Activated effector memory CD4-positive, alpha-beta T cell treated with anti-CD3 and anti-CD28 coated beads, Interleukin-2, amount 50 U/mL, for 16 hours (primary cell): Measurements from ENCODE around the gene PAIP2.

Experiments
- DNase-seq: peaks from one replicate; pipeline ENCODE4 v3.0.0-alpha.2; 2020

Gene PAIP2

GRCh38 chr5:139379626-139380449 is 38.2 kb downstream of the PAIP2 start:
- peak; percentile 46 for DNase-seq

DNA sequence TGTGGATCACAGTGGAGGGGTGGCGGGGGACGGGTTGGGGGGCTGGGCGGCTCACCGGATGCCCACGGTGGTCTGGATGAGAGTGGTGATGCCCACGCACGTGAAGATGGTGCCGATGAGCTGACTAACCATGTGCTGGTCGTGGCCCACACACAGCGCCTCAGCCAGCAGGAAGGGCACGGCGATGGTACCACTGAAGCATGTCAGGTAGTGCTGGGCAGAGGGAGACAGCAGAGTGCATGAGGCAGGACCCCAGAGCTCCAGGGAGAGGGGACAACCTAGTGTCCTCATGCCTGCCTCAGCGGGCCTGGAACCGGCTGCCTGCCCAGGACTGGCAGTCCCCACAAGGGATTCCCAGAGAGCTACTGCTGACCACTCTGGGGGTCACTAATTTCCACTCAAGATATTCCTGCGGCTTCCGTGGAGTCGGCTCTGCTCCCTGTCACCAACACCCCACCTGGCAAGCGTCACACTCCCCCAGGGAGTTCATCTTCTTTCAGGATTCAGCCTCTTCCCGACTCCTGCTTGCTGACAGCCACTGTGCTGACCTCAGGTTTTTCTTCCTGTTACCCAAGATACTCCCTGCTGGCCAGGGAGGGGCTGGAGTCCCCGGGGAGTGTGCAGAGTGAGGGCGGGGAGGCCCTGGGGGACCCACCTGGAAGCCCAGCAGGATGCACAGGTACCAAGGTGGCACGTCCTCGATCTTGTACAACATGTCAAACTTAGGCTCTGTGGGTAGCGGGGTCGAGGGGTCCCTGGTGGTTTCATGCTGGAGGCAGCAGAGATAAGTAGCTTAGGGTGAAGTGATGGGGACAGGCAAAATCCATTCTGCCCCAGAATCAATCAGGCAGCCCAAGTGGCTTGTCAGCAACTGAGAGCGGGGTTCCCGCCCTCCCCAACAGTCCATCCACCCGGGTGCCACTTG is 40.4 kb downstream of the PAIP2 start:
- peak; percentile 53 for DNase-seq

DNA sequence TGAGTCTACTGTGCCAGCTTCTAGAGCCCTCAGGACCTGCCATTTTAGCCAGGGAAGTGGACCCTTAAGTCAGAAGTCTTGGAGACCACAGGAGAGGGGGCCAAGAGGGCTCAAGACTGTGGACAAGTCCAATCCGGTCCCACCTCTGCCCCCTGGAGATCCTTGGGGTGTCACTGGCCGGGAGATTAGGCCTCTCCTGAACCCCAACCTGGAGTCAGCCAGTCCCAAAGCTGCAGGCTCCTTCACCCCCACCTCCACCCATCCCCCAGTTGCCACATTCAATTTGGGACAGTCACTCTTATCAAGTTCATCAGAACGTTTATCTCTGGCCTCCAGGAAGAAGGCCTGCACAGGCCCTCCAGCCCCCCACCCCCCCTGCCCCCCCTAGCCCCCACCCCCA is 41.2 kb downstream of the PAIP2 start:
- DNase-seq = peak; percentile 44

DNA sequence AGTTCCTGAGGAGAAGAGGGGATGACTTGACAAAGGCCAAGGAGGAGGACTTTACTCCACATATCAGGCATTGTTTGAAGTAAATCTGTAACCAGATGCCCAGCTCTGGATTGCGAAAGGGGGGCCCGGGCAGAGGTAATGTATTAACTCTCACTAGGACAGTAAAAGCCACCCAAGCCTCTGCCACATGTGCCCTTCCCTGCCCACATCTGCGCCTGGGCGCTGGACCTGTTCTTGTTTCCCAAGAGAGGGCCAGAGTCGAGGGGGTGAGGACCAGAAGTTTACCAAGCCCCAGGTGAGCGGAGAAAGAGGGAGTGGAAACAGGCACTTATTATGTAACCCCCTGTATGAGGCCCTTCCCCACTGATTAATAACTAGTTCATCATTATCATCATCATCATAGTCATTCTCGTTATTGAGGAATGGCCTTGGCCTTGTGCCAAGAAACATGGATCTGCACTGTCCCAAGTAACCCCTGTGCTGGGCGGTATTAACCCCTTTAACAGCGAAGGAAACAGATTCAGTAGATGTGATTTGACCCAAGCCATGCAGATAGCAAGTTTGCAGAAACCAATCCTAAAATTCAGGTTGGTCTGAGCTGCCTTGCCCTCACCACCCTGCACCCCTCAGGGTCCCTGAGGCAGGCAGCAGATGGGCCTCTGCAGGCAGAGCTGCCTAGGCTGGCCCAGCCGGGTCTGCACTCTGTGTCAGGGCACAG is 41.8 kb downstream of the PAIP2 start, which contains the start of gene SLC23A1:
TSS of gene SLC23A1 (minus strand) at position 23 of the 718 bp plus-strand sequence. CDS start 44 bp downstream, outside the sequence.
- peak; percentile 58 for DNase-seq

DNA sequence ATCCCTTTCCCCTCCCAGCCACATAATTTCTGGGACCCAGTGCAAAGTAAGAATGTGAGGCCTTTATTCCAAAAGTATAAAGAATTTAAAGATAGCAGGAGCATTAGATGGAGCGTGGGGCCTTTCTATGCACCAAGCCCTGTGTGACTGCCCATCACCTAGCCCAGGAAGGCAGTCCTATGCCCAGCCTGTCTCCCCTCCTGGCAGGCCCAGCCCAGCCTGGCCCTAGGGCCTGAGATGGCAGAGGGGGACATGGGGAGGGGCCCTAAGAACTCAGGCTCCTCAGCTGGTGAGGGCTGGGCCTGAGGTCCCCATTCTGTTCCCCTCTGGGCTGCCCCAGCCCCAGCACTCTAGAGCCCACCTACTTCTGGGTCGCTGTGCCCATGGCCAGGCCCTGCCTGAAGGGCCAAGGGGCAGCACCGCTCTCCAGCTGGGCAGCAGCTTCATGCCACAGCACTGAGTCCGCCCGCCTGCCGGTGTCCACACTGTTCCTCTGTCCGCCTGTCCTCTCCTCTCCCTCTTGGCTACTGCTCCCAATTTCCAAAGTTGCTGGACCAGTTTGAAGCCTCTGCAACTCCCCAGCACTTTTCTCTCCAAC is 42.4 kb downstream of the PAIP2 start:
- peak; percentile 39 for DNase-seq

DNA sequence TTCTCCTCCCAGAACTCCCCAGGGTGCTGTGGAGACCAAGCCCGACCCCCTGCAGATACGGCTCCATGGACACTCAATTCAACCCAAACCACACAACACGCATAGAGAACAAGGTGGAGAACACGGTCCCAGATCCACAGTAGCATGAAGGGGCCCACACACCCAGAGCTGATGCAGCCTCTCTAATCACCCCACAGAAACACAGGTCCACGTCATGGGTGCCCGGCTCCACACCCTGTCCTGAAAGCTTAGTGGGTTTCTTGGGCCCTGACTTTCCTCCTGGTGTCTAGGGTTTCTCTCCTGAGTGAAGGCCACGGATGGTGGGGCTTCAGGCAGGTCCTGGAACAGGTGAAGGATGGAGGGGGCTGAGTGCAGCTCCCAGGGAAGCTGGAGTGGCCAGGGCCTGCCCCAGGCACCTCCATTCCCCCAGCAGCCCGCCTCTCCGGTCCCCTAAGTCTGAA is 43.0 kb downstream of the PAIP2 start:
- DNase-seq = peak; percentile 53

GRCh38 chr5:139385061-139386049 is 43.7 kb downstream of the PAIP2 start:
- DNase-seq = peak; percentile 63

- DNase-seq = no peak
These were observed 44.4 kb downstream of the PAIP2 start for GRCh38 chr5:139386050-139386438.

DNA sequence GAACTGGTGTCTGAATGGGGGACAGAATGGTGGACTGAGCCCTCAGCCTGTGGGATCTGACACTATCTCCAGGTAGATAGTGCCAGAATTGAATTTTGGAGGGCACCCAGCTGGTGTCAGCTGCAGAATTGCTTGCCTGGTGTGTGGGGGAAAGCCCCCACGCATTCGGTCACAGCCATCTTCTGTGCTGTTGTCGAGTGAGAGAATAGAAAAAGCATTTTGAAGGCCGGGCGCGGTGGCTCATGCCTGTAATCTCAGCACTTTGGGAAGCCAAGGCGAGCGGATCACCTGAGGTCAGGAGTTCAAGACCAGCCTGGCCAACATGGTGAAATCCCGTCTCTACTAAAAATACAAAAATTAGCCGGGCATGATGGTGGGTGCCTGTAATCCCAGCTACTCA is 45.3 kb downstream of the PAIP2 start:
- peak; percentile 27 for DNase-seq

DNA sequence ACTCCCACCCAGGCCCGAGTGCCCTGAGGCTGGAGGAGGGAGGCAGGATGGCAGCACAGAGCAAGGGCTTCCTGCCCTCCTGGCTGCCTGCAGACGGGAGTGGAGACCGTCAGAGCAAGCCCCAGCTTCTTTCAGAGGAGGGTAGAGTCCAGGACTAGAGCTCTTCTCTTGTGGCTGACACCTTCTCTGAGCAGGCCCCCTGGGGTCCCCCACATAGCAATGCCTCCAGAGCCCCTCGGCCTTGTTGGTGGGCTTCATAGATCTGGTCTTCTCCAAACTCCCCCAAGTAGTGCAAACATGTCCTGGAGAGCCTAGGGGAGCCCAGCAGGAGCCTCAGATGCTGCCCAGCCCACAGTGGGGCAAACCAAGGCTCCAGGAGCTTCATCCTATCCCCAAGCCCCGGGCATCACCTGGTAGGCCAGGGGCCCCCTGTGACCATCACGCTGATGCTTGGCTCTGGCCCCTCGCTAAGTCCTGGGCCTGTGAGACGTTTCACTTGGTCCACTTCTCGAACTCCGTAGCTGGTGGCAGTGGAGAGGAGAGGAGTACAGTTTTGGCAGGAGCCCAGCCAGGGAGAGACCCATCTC is 46.0 kb downstream of the PAIP2 start:
- DNase-seq = peak; percentile 60

GRCh38 chr5:139388198-139388821 is 46.7 kb downstream of the PAIP2 start:
- peak; percentile 44 for DNase-seq

DNA sequence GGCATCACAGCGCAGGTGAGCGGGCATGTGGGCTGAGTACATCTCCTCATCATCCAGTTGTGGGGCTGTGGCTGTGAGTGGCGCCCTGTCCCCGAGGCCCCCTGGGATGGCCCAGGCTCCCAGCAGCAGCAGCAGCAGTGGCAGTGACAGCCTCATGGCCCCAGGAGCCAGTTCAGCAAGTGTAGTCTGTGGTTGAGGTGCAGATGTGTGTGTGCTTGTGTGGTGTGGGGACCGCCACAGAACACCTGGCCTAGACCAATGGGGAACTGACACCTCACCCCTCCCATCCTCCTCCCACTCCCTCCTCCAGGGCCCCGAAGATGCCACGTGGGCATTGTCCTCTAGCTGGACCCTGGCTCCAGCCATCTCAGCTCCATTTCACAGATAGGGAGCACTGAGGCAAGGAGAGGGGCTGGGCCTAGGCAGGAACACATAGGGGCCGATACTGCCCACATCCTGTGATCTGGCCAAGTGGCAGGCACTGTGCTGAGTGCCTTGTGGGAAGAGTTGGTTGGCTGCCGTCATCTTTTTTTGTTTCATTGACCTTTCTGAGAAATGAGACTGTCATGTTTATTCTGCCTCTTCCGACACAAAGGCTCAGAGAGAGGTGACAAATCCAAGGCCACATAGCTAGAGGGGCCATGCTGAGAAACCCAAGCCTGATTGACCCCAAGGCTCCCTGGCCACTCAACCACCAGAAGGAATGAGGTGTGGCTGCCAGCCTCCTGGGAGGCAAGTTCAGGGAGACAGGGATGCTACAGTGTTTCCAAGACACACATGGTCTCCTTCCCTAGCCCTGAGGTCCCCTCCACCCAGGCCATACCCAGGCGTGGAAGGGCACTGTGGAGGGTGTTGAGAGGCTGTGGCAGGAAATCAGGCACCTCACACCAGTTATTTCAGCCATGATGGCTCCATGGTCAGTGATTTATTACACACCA is 48.3 kb downstream of the PAIP2 start, which contains the start of gene MZB1:
TSS of gene MZB1 (minus strand) at position 213 of the 938 bp plus-strand sequence. CDS start at position 156, 57 bp downstream.
- peak; percentile 74 for DNase-seq

DNA sequence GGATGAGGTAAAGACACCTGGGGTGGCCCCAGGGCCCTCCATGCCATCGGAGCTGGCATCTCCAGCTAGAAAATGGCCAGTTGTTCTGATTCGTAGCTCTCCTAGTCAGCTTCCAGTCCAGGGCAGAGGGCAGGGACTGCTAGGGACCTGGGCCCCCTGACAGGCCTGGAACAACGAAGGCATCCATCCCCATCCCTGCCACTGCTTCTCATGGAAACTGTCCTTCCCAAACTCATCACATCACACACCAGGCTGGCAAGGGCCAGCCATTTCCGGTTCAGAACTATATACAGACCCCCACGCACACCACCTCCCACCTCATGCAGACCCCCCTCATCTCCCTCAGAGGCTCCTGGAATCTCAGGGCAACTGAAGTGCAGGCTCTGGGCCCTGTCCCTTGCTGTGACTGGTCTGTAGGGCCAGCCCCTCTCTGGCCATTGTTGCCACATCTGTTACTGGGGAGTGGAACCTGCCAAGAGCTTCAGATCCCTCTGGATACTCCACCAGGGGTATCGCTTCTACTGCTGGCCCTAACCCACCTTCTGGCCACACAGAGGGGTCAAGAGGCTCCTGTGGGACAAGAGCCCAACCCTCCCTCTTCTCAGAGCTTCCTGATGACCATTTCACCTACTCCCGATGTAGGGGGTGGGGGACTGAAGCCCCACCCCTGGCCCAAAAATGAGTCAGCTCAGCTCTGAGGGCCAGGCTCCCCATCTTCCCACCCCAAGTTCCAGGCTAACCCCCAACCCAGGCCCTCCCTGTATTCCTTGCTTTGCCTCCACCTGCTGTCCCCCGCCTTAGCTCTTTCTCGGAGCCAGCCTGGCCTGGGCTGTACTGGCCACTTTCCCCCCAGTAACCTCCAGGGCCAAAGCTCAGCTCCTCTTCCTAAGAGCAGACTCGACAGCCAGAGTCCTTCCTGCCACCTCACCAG is 49.2 kb downstream of the PAIP2 start:
- DNase-seq = no peak

- DNase-seq = no peak
These were observed 50.1 kb downstream of the PAIP2 start for GRCh38 chr5:139391570-139392323.

DNA sequence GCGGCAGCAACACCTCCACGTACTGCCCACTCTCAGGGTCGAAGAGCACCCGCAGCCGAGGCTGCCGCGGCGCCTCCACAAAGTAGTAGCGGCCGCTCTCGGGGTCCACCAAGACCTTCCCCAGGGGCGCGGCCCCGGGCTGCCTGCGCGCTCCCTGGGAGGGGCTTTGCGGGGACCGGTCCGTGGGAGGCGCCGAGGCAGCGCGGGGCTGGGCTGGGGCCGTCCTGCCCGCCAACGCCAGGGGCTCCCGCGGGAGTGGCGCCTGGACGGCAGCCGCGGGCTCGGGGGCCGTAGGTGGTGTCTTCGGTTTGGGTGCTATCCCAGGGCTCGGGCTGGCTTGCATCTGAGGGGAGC is 50.6 kb downstream of the PAIP2 start:
- DNase-seq = no peak

DNA sequence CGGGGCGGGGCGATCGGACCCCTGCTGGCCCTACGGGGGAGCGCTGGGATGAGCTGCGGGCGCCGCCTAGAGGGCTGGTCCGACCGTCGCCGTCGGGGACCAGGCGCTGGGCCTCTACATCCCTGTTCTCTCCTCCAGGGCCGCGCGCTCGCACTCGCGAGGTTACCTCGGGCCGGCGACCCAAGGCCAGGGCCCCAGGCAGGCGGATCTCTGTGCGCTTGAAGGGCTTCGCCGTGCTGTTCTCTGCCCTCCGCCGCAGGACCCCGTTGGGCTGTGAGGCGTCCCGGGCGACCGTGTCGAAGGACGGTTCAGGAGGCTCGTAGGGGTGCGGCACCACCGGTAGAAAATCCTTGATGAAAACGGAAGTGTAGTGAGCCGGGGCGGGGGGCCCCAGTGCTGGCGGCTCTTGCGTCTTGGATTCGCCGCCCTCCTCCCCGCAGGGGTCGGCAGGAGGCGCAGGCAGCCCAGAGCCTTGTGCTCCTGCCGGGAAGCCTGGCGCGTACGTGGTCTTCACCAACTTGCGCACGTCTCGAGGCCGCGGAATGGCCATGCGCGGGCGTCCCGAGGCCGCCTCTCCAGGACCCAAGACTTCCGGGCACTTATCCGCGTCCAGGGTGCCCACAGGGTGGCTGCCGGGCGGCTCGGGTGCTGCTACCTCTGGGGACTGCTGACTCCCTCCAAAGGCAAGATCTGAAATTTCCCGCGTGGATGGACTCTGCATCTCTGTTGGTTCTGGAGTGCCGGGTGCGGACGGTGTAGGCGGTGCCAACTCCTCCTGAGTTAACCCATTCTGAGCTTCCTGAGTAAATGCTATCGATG is 51.2 kb downstream of the PAIP2 start:
- peak; percentile 92 for DNase-seq
